SU-DHL-6 (cell line): ENCODE measurements around the gene CHCHD3.

Experiments
- H2AFZ ChIP-seq: fragments of 200-600 bp; sonication (generic); 2 replicates; pipeline ENCODE4 v1.6.1; 2014; ENCODE audit warnings: low read depth, mild to moderate bottlenecking, moderate library complexity, mixed read lengths, antibody characterized with exemption, low read length; ENCODE audit not compliant: severe bottlenecking
- H3F3A ChIP-seq: fragments of 200-600 bp; shearing (Covaris generic); 2 replicates; pipeline ENCODE4 v1.6.0; 2016; ENCODE audit warnings: antibody characterized with exemption, mild to moderate bottlenecking; ENCODE audit not compliant: insufficient read depth
- H3K27ac ChIP-seq: fragments of 200-600 bp; sonication (generic); 2 replicates; pipeline ENCODE4 v1.5.1; 2016; ENCODE audit warnings: low read depth, mild to moderate bottlenecking, low read length, moderate library complexity, mixed read lengths
- H3K27me3 ChIP-seq: fragments of 200-600 bp; sonication (generic), shearing (Covaris generic); 2 replicates; pipeline ENCODE4 v1.6.0; 2014; ENCODE audit warnings: mild to moderate bottlenecking, low read length
- H3K36me3 ChIP-seq: fragments of 200-600 bp; sonication (generic); 2 replicates; pipeline ENCODE4 v1.6.1; 2014; ENCODE audit warnings: mild to moderate bottlenecking, low read length, mixed read lengths
- H3K4me2 ChIP-seq: fragments of 300-600, 200-600 bp; shearing (Covaris generic), sonication (generic); 2 replicates; pipeline ENCODE4 v1.6.0; 2014; ENCODE audit warnings: low read length, low read depth, mild to moderate bottlenecking; ENCODE audit not compliant: poor library complexity, severe bottlenecking
- H3K4me3 ChIP-seq: fragments of 200-600 bp; sonication (generic); 2 replicates; pipeline ENCODE4 v1.5.1; 2014; ENCODE audit warnings: antibody characterized with exemption, low read length, mild to moderate bottlenecking, mixed read lengths; ENCODE audit not compliant: insufficient read depth, poor library complexity, severe bottlenecking
- H3K79me2 ChIP-seq: fragments of 200-600 bp; sonication (generic); 2 replicates; pipeline ENCODE4 v1.6.1; 2014; ENCODE audit warnings: mild to moderate bottlenecking, low read length, moderate library complexity; ENCODE audit not compliant: insufficient read depth
- H3K9ac ChIP-seq: fragments of 200-600 bp; sonication (generic); 2 replicates; pipeline ENCODE4 v1.7.0; 2014; ENCODE audit warnings: mild to moderate bottlenecking, low read length
- H3K9me2 ChIP-seq: fragments of 200-600 bp; sonication (generic); replicated peaks from 2 replicates; pipeline ENCODE4 v1.6.1; 2014; ENCODE audit warnings: low read length; ENCODE audit not compliant: insufficient read depth
- H3K9me3 ChIP-seq: fragments of 200-600 bp; sonication (generic); 2 replicates; pipeline ENCODE4 v1.6.1; 2014; ENCODE audit warnings: low read length, mixed read lengths; ENCODE audit not compliant: insufficient read depth
- H4K20me1 ChIP-seq: fragments of 200-600 bp; sonication (generic); 2 replicates; pipeline ENCODE4 v1.6.1; 2014; ENCODE audit warnings: low read depth, mild to moderate bottlenecking, antibody characterized with exemption, low read length, moderate library complexity, mixed read lengths
- EZH2phosphoT487 ChIP-seq: fragments of 200-600 bp; sonication (generic), shearing (Covaris generic); conservative IDR thresholded peaks from 2 replicates; pipeline ENCODE4 v1.6.1; 2018; ENCODE audit warnings: mild to moderate bottlenecking, antibody characterized with exemption, low read length, moderate library complexity, mixed read lengths
- TF ChIP-seq, protein P1 (sequence below): fragments of 200-600 bp; sonication (generic); IDR thresholded peaks from one replicate; pipeline ENCODE4 v1.5.1; 2017; ENCODE audit warnings: antibody characterized with exemption, mild to moderate bottlenecking, low read length, moderate library complexity; ENCODE audit not compliant: insufficient read depth, poor library complexity, severe bottlenecking

CHCHD3 gene

DNA sequence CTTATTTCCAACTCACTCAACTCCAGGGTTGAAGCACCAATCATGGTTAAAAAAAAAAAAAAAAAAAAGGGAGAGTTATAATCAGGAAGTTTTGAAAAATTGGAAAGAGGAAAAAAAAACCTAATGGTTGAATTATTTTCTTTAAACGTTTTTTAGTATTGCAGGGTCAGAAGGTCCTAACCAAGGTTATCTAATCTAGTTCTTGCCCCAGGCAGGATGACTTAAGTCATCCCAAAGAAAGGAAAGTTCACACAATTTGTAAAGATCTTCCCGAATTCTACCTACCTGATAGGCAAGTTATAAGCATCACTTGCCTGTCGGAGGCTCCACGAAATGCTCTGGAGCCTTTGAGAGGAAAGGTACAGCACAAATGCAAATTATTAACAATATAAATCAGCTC is 297.5 kb downstream of the CHCHD3 start:
- TF ChIP-seq, protein P1, sequence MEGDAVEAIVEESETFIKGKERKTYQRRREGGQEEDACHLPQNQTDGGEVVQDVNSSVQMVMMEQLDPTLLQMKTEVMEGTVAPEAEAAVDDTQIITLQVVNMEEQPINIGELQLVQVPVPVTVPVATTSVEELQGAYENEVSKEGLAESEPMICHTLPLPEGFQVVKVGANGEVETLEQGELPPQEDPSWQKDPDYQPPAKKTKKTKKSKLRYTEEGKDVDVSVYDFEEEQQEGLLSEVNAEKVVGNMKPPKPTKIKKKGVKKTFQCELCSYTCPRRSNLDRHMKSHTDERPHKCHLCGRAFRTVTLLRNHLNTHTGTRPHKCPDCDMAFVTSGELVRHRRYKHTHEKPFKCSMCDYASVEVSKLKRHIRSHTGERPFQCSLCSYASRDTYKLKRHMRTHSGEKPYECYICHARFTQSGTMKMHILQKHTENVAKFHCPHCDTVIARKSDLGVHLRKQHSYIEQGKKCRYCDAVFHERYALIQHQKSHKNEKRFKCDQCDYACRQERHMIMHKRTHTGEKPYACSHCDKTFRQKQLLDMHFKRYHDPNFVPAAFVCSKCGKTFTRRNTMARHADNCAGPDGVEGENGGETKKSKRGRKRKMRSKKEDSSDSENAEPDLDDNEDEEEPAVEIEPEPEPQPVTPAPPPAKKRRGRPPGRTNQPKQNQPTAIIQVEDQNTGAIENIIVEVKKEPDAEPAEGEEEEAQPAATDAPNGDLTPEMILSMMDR, result no peak
- no peak for TF ChIP-seq EZH2phosphoT487
- H3K4me3 ChIP-seq, result no peak overlapping the region
- no peaks in the 10 kb centered on the region for H3K27me3 ChIP-seq
- H3K9me2 ChIP-seq, result no peaks in the 10 kb centered on the region
- no peaks in the 10 kb centered on the region for H3K79me2 ChIP-seq
- H2AFZ ChIP-seq, result no peak overlapping the region
- H3K9me3 ChIP-seq, result no peaks in the 10 kb centered on the region
- H3K36me3 ChIP-seq, result no peaks in the 10 kb centered on the region
- no peak overlapping the region for H3K27ac ChIP-seq
- H3F3A ChIP-seq, result no peaks in the 10 kb centered on the region
- H3K9ac ChIP-seq, result no peak overlapping the region
- no peak overlapping the region for H3K4me2 ChIP-seq
- no peaks in the 10 kb centered on the region for H4K20me1 ChIP-seq

DNA sequence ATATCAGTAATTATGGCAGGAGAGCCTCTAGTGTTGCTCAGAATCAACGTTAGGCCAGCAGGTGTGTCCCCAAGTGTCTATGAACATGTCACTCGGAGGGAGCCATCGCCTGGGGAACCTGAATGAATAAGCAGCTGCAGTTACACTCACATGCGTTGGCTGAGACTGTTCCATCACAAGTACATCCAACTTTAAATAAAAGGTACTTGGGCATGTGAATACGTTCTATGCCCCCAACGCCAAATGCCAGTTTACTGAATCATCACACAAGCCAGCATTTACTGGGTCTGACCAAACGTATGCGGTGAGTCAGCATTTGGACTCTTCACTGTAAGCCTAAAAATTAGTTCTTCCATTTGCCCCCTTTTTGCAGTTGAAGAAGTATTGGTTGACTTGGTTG is 298.1 kb downstream of the CHCHD3 start:
- no peak overlapping the region for H3K4me3 ChIP-seq
- H2AFZ ChIP-seq, result no peak overlapping the region
- H3K9ac ChIP-seq, result no peak overlapping the region
- H3K36me3 ChIP-seq, result no peaks in the 10 kb centered on the region
- H3K9me2 ChIP-seq, result no peaks in the 10 kb centered on the region
- no peak overlapping the region for H3K4me2 ChIP-seq
- no peak overlapping the region for H3K27ac ChIP-seq
- TF ChIP-seq, protein P1, result no peak
- no peak for TF ChIP-seq EZH2phosphoT487
- H3K79me2 ChIP-seq, result no peaks in the 10 kb centered on the region
- H3K9me3 ChIP-seq, result no peaks in the 10 kb centered on the region
- H3K27me3 ChIP-seq, result no peaks in the 10 kb centered on the region
- no peaks in the 10 kb centered on the region for H3F3A ChIP-seq
- H4K20me1 ChIP-seq, result no peaks in the 10 kb centered on the region

DNA sequence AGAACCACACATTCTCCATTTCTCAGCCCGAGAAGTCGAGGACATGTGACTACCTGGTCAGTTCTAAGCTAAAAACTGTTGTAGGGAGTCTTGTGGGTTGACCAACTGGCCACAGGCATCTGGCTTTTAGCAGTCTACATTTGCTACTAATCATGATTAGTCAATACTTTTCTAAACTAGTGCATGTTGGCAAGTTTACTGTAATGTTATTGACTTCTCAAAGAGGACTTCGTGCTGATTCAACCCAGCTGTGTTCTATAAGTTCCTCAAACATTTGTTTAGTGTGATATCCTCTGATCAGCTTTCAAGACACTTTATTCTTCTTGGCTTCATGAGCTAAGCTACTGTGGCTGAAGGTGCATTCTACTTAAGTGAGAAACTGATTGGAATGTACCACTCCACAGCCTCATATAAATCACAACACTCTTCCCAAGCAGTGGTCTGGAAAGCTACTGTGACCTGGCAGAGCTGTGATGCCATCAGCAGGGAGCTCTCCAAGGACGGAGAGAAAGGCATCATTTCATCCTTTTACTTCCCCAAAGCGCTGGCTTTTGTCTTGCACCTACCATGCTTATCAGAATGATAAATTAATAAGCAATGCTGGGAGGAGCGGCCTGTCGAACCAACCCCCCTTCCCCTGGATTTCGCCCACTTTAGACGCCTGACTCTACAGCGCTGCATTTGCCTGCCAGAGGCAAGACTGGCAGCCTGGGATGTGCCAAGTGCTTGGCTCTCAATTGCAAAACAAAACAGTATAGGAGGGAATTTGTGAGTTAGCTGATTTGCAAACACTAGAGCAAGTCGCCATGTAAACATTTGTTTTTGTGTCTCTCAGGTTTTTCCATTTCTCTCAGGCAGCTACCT is 298.9 kb downstream of the CHCHD3 start:
- Histone ChIP-seq H3K27ac (no peak overlapping the region), H3K79me2 (no peaks in the 10 kb centered on the region), H3K4me3 (no peak overlapping the region), H3K27me3 (no peaks in the 10 kb centered on the region), H3K4me2 (no peak overlapping the region), H2AFZ (no peak overlapping the region), H3K36me3 (no peaks in the 10 kb centered on the region), H3K9me3 (no peaks in the 10 kb centered on the region), H4K20me1 (no peaks in the 10 kb centered on the region), H3K9ac (no peak overlapping the region), H3F3A (no peaks in the 10 kb centered on the region), H3K9me2 (no peaks in the 10 kb centered on the region)
- TF ChIP-seq, protein P1, result no peak
- TF ChIP-seq EZH2phosphoT487, result no peak
